Neutrophil (primary cell): ENCODE data around the gene CEP85L.

Experiments
- H3K27ac ChIP-seq: fragments of 200-600 bp; sonication (generic); 2 replicates; pipeline ENCODE4 v1.5.1; 2016; ENCODE audit warnings: mild to moderate bottlenecking, moderate library complexity
- H3K27me3 ChIP-seq: fragments of 200-600 bp; sonication (generic); 2 replicates; pipeline ENCODE4 v1.6.0; 2016; ENCODE audit warnings: mild to moderate bottlenecking
- H3K36me3 ChIP-seq: fragments of 200-600 bp; sonication (generic); 2 replicates; pipeline ENCODE4 v1.5.1; 2017
- H3K4me1 ChIP-seq, 2 experiments: fragments of 200-600 bp in 1 of 2; sonication (generic) in 1 of 2; 1 replicate in 1 of 2; 2 replicates in 1 of 2; pipeline versions ENCODE4 v1.5.1 to v1.6.1; 2013 to 2016; ENCODE audit warnings: low read depth in 1 of 2, low read length in 1 of 2, mild to moderate bottlenecking in 1 of 2, moderate library complexity in 1 of 2; ENCODE audit not compliant: control insufficient read depth in 1 of 2, insufficient read depth in 1 of 2
- H3K4me3 ChIP-seq, 2 experiments: fragments of 200-600 bp in 1 of 2; sonication (generic) in 1 of 2; 1 replicate in 1 of 2; 2 replicates in 1 of 2; pipeline ENCODE4 v1.5.1; 2013 to 2016; ENCODE audit warnings: low read depth in 1 of 2, low read length in 1 of 2, mild to moderate bottlenecking in 1 of 2, moderate library complexity in 1 of 2
- H3K9me3 ChIP-seq: fragments of 200-600 bp; sonication (generic); 2 replicates; pipeline ENCODE4 v1.5.1; 2016
- CTCF ChIP-seq: fragments of 200-600 bp; sonication (generic); IDR thresholded peaks from 2 replicates; pipeline ENCODE4 v1.5.1; 2016; ENCODE audit warnings: antibody characterized with exemption

The CEP85L gene

GRCh38 chr6:118501099-118501498 lies 150.3 kb downstream of the CEP85L start:
- Histone ChIP-seq H3K4me1 (no peaks in the 10 kb centered on the region), H3K27me3 (no peaks in the 10 kb centered on the region), H3K4me3 (no peak overlapping the region), H3K36me3 (no peaks in the 10 kb centered on the region), H3K9me3 (no peaks in the 10 kb centered on the region), H3K27ac (no peak overlapping the region)
- no peak for TF ChIP-seq CTCF

GRCh38 chr6:118500130-118501015 lies 151.0 kb downstream of the CEP85L start:
- no peaks in the 10 kb centered on the region for H3K9me3 ChIP-seq
- no peaks in the 10 kb centered on the region for H3K27me3 ChIP-seq
- no peaks in the 10 kb centered on the region for H3K4me1 ChIP-seq
- H3K4me3 ChIP-seq = no peak overlapping the region
- TF ChIP-seq CTCF = no peak
- H3K36me3 ChIP-seq = no peaks in the 10 kb centered on the region
- H3K27ac ChIP-seq = no peak overlapping the region

- TF ChIP-seq CTCF = no peak
- Histone ChIP-seq H3K36me3 (no peaks in the 10 kb centered on the region), H3K27me3 (no peaks in the 10 kb centered on the region), H3K9me3 (no peaks in the 10 kb centered on the region), H3K4me3 (no peak overlapping the region), H3K4me1 (no peaks in the 10 kb centered on the region), H3K27ac (no peak overlapping the region)
Measured at GRCh38 chr6:118495485-118496280, 155.7 kb downstream of the CEP85L start.

DNA sequence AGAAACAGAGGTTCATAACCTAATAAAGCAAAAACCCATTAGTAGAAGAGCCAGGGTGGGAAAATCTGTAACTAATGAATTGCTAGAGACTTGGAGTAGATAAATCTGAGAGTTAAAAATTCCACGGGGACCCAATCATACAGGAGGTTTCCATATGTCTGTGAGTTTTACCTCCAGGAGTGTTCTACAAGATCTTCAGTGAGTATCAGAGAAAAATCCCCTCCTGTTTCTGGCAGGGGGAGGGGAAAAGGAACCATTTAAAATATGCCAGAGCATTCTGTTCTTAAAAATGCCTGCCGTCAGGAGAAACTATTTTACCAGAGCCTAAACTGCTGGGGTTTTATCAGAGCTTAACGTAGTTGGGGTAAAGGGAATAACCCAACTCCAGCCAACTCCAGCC lies 157.3 kb downstream of the CEP85L start:
- Histone ChIP-seq H3K27me3 (no peaks in the 10 kb centered on the region), H3K36me3 (no peaks in the 10 kb centered on the region), H3K4me3 (no peak overlapping the region), H3K27ac (no peak overlapping the region), H3K9me3 (no peaks in the 10 kb centered on the region), H3K4me1 (no peaks in the 10 kb centered on the region)
- TF ChIP-seq CTCF = no peak

GRCh38 chr6:118489990-118490389 lies 161.4 kb downstream of the CEP85L start:
- no peaks in the 10 kb centered on the region for H3K4me1 ChIP-seq
- H3K9me3 ChIP-seq = no peaks in the 10 kb centered on the region
- no peak overlapping the region for H3K27ac ChIP-seq
- no peak for TF ChIP-seq CTCF
- H3K4me3 ChIP-seq = no peak overlapping the region
- no peaks in the 10 kb centered on the region for H3K27me3 ChIP-seq
- H3K36me3 ChIP-seq = no peaks in the 10 kb centered on the region
